HG02588 (cell line): ENCODE measurements around the gene ADGRB3.
"Not testable (repeated sequence)": the region's sequence is repeated elsewhere in the genome, so short reads cannot be mapped to it uniquely, and the experiment has no call there.

Experiments
- ATAC-seq: cut with Tn5 transposase; IDR thresholded peaks from one replicate; pipeline ENCODE4 v1.9.1; 2021; ENCODE audit warnings: mild to moderate bottlenecking, moderate library complexity; ENCODE audit not compliant: unreplicated experiment

Gene ADGRB3

DNA sequence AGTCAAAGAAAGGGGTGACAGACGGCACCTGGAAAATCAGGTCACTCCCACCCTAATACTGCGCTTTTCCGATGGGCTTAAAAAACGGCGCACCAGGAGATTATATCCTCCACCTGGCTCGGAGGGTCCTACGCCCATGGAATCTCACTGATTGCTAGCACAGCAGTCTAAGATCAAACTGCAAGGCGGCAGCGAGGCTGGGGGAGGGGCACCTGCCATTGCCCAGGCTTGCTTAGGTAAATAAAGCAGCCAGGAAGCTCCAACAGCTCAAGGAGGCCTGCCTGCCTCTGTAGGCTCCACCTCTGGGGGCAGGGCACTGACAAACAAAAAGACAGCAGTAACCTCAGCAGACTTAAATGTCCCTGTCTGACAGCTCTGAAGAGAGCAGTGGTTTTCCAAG, 277.7 kb downstream of the ADGRB3 start:
- ATAC-seq, result not testable (repeated sequence)

DNA sequence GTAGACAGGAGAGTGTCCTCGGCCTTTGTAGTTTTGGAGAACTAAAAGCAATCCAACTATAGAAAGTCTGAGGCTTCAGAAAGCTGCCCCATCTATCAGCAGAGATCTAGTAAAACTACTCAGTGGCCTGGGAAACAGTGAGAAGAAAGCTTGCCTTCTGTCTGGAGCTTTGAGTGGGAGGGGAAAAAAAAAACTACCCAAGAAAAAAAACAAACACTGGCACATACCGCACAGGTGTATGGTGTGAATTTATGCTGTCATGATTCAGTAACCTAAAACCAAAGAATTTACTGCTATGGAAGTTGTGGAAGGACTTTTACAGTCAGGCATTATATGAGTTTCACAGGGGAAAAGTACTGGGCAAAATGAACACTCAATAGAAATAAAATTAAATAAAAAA, 280.5 kb downstream of the ADGRB3 start:
- no peak for ATAC-seq

DNA sequence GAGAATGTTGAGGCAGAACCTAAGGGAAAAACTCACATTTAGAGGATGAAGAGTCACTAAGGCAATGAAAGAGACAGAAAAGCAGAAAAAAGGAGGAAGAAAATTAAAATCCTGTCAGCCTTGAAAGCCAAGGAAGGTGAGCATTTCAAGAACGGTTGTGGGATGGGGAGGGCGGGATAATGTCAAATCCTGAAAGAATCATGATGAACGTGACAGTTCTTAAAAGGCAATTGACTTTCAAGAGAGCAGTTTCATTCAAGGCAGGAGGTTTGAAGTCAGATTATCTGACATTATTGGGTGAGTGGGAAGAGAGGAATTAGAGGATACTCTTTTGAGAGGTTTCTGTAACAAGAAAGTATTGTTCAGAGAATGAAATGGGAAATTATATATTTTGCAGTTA, 284.5 kb downstream of the ADGRB3 start:
- no peak for ATAC-seq

DNA sequence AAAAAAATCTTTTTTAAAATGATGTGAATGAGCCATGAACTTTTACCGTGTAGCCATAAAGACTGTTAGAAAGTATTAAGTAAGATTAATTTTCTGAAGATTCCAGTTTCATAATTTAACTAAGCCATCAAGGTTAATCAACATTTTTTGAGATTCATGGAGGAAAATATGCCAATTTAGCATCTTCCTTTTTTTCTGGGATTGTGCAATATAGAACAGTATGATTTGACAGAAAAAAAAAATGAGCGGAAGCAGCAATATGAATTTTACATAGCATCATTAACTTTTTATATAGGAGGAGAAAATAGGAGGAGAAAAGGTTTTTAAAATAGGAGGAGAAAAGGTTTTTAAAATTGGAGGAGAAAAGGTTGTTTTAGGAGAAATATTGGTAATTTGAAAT, 306.3 kb downstream of the ADGRB3 start:
- ATAC-seq, result no peak

DNA sequence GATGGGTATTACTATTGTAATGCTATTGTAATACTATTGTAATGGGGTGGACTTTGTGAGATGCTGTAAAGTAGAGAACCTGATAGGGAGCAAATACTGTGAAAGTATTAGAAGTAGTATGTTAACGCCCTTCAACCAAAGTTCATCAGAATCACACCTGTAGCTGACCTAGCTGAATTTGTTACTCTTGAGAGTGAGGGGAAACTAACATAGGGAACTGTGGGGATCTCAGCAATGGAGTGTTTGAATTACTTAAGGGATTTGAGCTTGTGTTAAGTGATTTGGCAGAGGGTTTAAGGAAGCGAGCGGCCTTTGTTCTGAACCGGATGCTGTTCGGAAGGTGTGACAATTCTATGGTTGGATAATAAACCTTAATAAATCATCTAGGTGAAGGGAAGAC, 312.6 kb downstream of the ADGRB3 start:
- ATAC-seq, result no peak

DNA sequence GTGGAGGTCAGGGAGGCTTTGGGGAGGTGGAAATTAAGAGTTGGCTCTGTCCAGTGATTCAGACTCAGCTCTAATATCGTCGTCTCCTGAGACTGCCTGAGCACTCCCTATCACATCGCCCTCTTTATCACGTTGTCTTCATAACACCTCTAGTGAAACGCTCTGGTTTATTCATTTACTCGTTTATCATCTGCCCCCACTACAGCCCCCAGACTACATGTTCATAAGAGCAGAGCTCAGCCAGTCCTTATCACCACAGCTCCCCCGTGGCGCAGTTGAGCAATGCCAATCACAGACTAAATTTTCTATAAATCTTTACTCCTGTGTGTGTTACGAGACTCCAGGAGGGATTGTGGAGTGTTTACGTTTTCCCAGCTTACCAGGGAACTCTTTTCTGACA, 316.2 kb downstream of the ADGRB3 start:
- no peak for ATAC-seq

DNA sequence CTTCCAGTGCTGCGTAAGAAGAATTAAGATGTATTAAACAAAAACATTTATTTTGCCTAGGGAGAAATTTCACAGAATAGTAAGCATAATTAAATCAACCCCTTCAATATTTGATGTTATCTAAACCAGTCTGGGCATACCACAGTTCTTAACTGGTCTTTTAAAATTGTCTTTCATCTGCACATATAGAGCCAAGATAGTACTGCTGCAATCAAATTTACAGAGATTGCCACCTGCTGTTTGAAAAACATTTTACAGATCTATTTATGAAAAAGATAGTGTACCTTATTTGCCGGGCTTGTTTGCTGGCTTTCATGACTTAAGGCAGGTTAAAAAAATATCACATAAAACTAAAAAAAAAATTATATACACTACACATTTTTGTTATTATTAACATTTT, 323.2 kb downstream of the ADGRB3 start:
- ATAC-seq, result no peak

DNA sequence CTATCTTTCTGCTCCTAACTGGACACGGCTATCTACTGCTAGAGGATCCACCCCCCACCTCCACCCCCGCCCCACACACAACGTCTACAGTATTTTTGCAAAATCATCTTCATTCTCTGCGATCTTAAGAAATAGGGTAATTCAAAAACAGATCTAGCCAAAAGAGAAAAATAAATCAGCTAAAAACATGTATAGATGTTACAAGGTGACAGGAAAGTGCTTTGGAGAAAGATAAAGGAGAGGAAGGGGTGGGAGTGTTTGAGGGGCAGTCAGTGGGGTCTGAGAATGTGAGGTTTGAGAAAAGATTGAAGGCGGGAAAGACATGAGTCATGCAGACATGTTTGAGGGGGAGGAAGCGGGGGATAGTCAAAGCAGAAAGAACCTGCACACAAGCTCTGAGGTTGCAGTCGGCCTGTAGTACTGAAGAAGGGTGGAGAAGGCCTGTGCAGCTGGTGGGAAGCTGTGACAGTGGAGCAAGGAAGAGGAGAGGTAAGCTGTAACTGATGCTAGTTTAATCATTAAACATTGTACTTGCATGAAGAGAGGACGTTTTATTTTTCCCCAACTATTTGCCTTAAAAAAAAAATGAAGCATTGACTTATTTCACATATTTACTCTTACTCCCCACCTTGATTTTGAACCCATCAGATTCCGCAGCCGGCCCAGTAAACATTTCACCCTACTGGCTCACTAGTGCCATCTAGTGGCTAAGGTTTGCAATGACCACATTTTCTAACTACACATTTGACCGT, 332.6 kb downstream of the ADGRB3 start:
- ATAC-seq, result peak; percentile 86

DNA sequence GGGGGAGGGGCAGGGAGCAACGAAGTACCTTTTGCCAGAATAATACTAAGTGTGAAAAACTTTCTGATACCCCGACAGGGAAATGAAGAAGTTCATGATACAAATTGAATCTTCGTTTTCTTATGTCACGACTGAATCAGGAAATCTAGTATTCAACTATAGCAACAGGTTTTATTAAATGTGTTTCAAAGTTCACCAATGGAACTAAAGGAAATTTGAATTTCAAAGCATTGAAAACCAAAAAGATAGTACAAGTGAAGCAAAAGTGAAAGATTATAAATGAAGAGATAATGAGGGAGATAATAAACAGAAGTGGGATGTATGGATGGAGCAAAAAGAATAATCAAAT, 333.2 kb downstream of the ADGRB3 start:
- no peak for ATAC-seq

DNA sequence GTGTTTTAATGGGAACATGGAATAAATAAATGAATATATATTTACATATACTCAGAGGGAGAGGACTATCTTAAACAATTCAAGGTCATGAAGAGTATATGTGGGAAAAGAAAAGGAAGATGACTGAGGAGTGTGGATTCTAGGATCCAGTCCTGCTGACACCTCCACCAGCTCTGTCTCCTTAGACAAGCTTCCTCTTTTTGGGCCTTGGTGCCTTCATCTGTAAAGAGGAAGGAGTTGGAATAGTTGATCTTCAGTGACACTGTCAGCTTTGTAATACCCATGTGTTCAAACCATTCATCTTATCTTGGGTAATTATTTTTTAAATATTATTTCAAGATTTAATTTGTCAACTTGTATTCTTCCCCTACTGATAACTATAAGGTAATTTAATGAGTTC, 338.0 kb downstream of the ADGRB3 start:
- no peak for ATAC-seq

DNA sequence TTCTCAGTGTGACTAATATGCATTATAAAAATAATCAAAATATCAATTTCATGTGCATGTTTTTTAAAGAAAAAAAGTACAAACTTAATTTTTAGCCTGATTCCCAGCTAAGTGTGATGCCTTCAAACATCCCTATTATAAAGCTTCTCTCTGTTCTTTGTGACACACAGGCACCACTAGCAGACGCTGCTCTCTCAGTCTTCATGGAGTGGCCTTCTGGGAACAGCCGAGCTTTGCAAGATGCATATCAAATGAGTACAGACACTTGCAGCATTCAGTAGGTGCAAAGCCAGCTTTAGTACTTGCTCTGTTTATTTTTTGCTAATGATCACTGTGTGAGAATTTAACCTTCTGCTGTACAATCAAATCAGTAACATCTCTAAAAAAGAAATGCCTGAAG, 340.0 kb downstream of the ADGRB3 start:
- no peak for ATAC-seq

DNA sequence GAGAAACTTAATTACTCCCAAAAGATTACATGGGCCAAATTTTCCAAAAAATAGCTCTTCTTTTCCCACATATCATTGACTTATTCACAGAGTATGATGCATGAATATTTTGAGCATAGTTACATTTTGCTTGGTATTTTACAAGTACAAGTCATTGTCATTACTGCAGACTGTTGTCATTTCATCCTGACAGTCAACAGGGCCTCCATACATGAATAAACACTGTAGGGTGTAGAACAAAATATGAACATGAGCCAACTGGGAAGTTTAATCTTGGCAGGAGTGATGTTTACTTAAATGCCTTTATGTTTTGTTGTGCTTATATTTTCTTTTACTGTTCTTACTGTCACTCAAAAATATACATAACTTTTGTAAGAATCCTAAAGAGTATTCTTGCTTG, 340.7 kb downstream of the ADGRB3 start:
- no peak for ATAC-seq

DNA sequence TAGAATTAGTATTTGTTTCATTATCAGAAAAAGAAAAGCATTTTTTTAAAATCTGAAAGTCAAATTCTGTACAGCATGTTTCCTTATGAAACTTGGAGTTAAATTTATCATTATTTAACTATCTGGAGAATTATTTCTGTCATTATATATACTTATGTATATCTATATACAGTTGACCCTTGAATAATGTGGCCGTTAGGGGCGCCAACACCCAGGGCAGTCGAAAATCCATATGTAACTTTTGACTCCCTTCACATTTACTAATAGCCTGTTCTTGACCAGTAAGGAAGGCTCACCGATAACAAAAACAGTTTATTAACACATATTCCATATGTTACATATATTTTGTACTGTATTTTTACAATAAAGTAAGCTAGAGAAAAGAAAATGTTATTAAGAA, 341.2 kb downstream of the ADGRB3 start:
- ATAC-seq, result no peak

DNA sequence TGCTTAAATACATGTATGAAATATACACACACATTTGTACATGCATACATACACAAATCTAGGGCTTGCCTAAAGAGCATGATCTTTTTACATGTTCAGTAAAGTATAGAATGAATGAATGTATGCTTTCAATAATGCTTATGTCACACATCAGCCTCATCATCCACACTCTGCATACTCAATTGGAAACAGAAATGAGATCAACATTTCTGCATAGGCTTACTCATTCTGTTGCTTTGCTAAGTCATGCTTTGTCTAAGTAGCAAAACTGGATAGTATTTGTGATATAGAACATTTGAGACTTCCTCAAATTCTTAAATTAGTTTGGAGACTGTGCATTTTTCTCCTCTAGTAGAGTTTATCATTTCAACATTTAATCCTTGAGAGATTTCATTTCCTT, 343.3 kb downstream of the ADGRB3 start:
- ATAC-seq, result no peak

DNA sequence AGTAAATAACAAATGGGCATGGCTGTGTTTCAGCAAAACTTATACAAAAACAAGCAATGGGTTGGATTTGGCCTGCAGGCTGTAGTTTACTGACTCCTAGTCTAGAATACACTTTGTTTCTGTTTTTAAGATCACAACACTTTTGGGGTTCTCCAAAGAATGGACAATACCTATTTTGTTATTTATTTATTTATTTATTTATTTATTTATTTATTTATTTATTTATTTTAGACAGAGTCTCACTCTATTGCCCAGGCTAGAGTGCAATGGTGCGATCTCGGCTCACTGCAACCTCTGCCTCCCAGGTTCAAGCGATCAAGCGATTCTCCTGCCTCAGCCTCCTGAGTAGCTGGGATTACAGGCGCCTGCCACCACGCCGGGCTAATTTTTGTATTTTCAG, 346.6 kb downstream of the ADGRB3 start:
- ATAC-seq, result not testable (repeated sequence)

DNA sequence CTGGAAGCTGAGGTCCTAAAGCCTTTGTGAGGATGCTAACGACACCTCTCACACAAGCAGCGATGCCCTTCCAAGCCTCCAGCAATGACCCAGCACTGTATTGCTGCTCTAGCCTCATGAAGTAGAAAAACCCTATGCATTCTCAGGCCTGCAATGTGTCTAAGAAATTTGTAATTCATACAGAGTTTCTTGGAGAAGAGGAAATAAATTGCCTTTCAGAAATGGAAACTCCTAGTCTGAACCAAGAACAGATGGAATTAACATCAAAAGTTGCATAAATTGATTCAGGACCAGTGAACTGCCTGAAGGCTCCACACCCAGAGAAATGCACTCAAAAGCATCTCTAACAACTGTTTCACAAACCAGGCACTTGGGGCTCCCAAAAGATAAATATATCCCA, 353.6 kb downstream of the ADGRB3 start:
- ATAC-seq, result no peak

DNA sequence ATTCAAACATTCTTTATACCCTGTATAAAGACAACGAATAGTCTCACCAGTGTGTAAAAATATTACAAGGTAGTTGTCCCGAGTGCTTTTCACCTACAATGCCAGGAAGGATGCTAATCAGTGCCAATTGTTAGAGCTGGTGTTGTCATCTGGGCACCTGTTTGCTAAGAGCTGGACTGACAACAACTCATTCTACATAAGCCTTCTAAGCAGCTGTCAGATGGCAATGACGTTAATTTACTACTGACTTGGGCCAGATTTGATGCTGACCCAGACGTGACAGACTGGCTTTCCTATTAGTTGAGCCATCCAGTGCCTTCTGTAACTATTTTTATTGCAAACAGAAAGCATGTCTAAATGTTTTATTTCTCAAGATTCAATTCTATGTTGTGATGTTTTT, 355.2 kb downstream of the ADGRB3 start:
- ATAC-seq, result no peak

DNA sequence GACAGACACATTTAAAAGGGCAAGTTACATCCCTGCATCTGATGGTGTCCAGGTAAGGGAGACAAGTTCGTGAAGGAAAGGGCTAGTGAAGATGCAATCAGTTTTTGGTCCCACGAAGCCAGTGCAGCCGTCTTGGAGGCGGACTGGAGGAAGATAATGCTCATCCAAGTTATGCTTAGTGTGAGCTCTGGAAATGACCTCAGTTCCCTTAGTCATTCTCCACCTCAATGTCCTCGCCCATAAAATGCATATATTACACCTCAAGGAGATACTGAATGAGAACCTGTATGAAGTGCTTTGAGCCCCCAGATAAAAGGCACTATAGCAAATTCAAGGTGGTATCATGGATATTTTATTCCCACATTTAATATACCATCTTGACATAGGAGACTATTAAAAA, 358.8 kb downstream of the ADGRB3 start:
- no peak for ATAC-seq

DNA sequence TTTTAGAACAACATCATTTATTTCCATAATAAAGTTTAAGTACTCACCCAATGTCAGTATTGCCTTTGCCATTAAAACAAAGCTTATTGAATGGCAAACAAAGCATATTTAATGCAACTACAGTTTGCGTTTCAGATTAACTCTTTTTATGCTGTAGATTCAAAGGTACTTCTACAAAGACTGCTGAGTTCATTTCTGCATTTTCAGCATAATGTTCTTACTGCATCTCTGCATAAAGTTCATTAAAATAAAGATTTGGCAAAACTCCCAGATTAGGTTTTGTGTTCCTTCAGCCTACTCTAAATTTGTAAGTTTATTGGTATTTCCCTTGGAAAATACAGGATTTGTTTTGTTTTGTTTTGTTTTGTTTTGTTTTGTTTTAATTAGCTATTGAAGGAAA, 359.4 kb downstream of the ADGRB3 start:
- no peak for ATAC-seq

DNA sequence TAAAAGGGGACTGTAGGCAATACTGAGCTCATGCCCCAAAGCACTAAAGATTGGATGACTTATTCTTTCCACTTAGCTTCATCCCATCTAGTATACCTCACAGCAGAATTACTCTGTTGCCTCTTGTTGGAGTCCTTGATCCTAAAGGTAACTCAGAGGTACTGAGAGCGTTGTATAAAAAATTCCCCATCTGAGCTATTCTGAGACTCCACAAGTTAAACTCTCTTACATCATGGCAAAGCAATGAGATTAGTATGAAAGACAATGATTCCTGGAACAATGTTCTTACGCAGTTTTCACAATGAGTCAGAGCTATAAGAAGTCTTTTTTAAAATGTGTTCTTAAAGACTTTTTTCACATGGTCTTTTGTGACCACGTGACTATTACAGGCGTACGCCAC, 370.1 kb downstream of the ADGRB3 start:
- no peak for ATAC-seq

DNA sequence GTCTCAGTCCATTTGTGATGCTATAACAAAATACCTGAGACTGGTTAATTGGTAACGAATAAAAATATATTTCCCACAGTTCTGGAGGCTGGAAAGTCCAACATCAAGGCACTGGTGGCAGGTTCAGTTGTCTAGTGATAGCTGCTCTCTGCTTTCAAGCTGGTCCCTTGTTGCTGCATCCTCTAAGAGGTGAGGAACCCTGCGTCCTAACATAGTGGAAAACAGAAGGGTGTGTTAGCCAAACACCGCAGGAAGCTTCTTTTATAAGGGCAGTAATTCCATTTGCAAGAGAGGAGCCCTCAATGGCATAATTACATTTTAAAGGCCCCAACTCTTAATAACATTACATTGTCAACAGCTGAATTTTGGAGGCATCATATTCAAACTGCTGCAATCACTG, 372.7 kb downstream of the ADGRB3 start:
- no peak for ATAC-seq

DNA sequence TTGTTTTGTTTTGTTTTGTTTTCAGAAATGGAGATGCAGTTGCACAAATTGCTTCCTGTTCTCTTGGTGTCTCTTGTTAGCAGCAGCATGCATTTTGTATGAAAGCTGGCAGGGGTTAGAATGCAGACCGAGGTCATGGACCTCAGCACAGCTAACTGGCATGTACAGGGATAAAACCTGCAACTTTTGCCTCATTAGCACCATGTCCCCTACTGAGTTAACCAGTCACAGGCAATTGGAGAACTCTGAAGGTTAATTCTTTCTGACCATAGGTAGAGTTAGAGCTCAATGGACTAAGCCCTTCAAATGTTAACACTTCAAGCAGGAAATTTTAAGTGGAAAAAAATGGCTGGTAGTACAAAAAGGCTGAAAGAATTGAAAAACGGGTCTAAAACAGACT, 377.1 kb downstream of the ADGRB3 start:
- ATAC-seq, result no peak

DNA sequence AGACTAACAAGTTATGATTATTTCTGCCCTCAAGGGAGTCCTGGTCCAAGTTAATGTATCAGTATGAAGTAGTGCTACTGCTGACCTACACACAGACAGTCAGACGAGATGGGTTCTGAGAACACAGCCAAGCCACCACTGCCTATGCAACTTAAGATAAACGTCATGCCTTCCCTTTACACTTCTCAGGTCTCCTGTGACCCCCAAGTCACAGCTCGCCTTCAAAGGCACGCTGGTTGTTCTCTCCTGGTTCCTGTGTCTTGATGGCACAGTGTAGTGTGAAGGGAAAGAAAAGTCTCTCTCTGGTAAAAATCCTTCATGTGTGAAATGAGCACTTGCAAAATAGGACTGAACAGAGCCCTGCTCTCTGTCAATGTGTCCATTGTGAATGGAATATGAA, 377.8 kb downstream of the ADGRB3 start:
- no peak for ATAC-seq
